Upper lobe of left lung (tissue), 4 donors: ENCODE measurements around the gene CD14.

Experiments used
- EP300 ChIP-seq, 4 donors: sonication (generic); formaldehyde crosslinking; IDR thresholded peaks; one replicate each; pipeline ENCODE4 v1.5.1; 2017; ENCODE audit warnings: antibody characterized with exemption in 4 of 4, control low read depth in 2 of 4
- POLR2A ChIP-seq, 4 donors: fragments of 450-650 bp; IDR thresholded peaks; one replicate each; pipeline ENCODE4 v1.5.1; 2016 to 2017; ENCODE audit warnings: antibody characterized with exemption in 4 of 4, mild to moderate bottlenecking in 2 of 4
- POLR2AphosphoS5 ChIP-seq, 2 donors: sonication (generic); formaldehyde crosslinking; IDR thresholded peaks; one replicate each; pipeline ENCODE4 v1.5.1; 2017; ENCODE audit warnings: antibody characterized with exemption in 2 of 2
- TF ChIP-seq, protein P1 (sequence below), 6 experiments: fragments of 450-650 bp in 4 of 6; fragments of 200-600 bp in 2 of 6; sonication (generic) in 2 of 6; IDR thresholded peaks; one replicate each; pipeline ENCODE4 v1.5.1; 2016 to 2019; ENCODE audit warnings: antibody characterized with exemption in 6 of 6

GRCh38 chr5:140671472-140672125 is 38.6 kb upstream of the CD14 start:
- TF ChIP-seq, protein P1, sequence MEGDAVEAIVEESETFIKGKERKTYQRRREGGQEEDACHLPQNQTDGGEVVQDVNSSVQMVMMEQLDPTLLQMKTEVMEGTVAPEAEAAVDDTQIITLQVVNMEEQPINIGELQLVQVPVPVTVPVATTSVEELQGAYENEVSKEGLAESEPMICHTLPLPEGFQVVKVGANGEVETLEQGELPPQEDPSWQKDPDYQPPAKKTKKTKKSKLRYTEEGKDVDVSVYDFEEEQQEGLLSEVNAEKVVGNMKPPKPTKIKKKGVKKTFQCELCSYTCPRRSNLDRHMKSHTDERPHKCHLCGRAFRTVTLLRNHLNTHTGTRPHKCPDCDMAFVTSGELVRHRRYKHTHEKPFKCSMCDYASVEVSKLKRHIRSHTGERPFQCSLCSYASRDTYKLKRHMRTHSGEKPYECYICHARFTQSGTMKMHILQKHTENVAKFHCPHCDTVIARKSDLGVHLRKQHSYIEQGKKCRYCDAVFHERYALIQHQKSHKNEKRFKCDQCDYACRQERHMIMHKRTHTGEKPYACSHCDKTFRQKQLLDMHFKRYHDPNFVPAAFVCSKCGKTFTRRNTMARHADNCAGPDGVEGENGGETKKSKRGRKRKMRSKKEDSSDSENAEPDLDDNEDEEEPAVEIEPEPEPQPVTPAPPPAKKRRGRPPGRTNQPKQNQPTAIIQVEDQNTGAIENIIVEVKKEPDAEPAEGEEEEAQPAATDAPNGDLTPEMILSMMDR (IDR thresholded peaks at IDR 0.05), result no peak
- TF ChIP-seq POLR2A (IDR thresholded peaks at IDR 0.05) (no peak), EP300 (IDR thresholded peaks at IDR 0.05) (no peak), POLR2AphosphoS5 (IDR thresholded peaks at IDR 0.05) (no peak)
